SH-SY5Y (cell line): ENCODE measurements around the gene ADAMTSL1.

Experiments used
- GATA2 ChIP-seq: IDR thresholded peaks from 2 replicates; pipeline ENCODE4 v1.6.1; 2011; ENCODE audit warnings: mild to moderate bottlenecking, low read depth, low read length
- GATA3 ChIP-seq: IDR thresholded peaks from 2 replicates; pipeline ENCODE4 v1.6.1; 2011; ENCODE audit warnings: low read depth, mild to moderate bottlenecking, low read length, moderate library complexity

ADAMTSL1 gene

GRCh38 chr9:18806232-18807080 is 332.5 kb downstream of the ADAMTSL1 start:
- no peak for TF ChIP-seq GATA3
- TF ChIP-seq GATA2, result no peak

GRCh38 chr9:18810581-18810980 is 336.6 kb downstream of the ADAMTSL1 start:
- TF ChIP-seq GATA2, result no peak
- no peak for TF ChIP-seq GATA3

- no peak for TF ChIP-seq GATA3
- TF ChIP-seq GATA2, result no peak
Observed at GRCh38 chr9:18811171-18811570, 337.2 kb downstream of the ADAMTSL1 start.

- TF ChIP-seq GATA3, result no peak
- TF ChIP-seq GATA2, result no peak
Observed at GRCh38 chr9:18819418-18819817, 345.5 kb downstream of the ADAMTSL1 start.

GRCh38 chr9:18820566-18821095 is 346.7 kb downstream of the ADAMTSL1 start:
- TF ChIP-seq GATA3, result no peak
- no peak for TF ChIP-seq GATA2

GRCh38 chr9:18821788-18822187 is 347.8 kb downstream of the ADAMTSL1 start:
- TF ChIP-seq GATA3 (no peak), GATA2 (no peak)

- no peak for TF ChIP-seq GATA3
- TF ChIP-seq GATA2, result no peak
Observed at GRCh38 chr9:18822850-18823249, 348.9 kb downstream of the ADAMTSL1 start.

GRCh38 chr9:18824095-18824666 is 350.2 kb downstream of the ADAMTSL1 start:
- TF ChIP-seq GATA2, result no peak

GRCh38 chr9:18825656-18826170 is 351.8 kb downstream of the ADAMTSL1 start:
- no peak for TF ChIP-seq GATA3
- no peak for TF ChIP-seq GATA2

- TF ChIP-seq GATA3 (no peak), GATA2 (no peak)
Observed at GRCh38 chr9:18826248-18826647, 352.3 kb downstream of the ADAMTSL1 start.

GRCh38 chr9:18829066-18829465 is 355.1 kb downstream of the ADAMTSL1 start:
- TF ChIP-seq GATA3, result no peak
- TF ChIP-seq GATA2, result no peak

- TF ChIP-seq GATA3, result no peak
- no peak for TF ChIP-seq GATA2
Observed at GRCh38 chr9:18829873-18830272, 355.9 kb downstream of the ADAMTSL1 start.

- no peak for TF ChIP-seq GATA2
- TF ChIP-seq GATA3, result no peak
Observed at GRCh38 chr9:18834740-18835361, 360.9 kb downstream of the ADAMTSL1 start.

GRCh38 chr9:18837402-18837801 is 363.4 kb downstream of the ADAMTSL1 start:
- TF ChIP-seq GATA3 (no peak), GATA2 (no peak)
